HG02678 (cell line): ENCODE data around the gene DBH.

Source experiments
- ATAC-seq: cut with Tn5 transposase; IDR thresholded peaks from one replicate; pipeline ENCODE4 v1.9.1; 2021; ENCODE audit warnings: mild to moderate bottlenecking, moderate library complexity; ENCODE audit not compliant: unreplicated experiment

DBH gene

GRCh38 chr9:133693703-133694529, 57.8 kb downstream of the DBH start:
- ATAC-seq, result no peak

- ATAC-seq, result no peak
Observed at GRCh38 chr9:133694686-133695085, 58.5 kb downstream of the DBH start.

- no peak for ATAC-seq
Observed at GRCh38 chr9:133696071-133696472, 59.9 kb downstream of the DBH start.

- ATAC-seq, result no peak
Observed at GRCh38 chr9:133699546-133699945, 63.4 kb downstream of the DBH start.

- no peak for ATAC-seq
Observed at GRCh38 chr9:133700819-133701320, 64.7 kb downstream of the DBH start.

GRCh38 chr9:133701321-133701980, 65.3 kb downstream of the DBH start:
- ATAC-seq, result no peak

- no peak for ATAC-seq
Observed at GRCh38 chr9:133701981-133702797, 66.0 kb downstream of the DBH start.

GRCh38 chr9:133702798-133703590, 66.8 kb downstream of the DBH start:
- no peak for ATAC-seq

GRCh38 chr9:133703591-133704399, 67.6 kb downstream of the DBH start:
- no peak for ATAC-seq

- no peak for ATAC-seq
Observed at GRCh38 chr9:133704711-133705181, 68.6 kb downstream of the DBH start.

GRCh38 chr9:133705576-133705975, 69.4 kb downstream of the DBH start:
- no peak for ATAC-seq

- no peak for ATAC-seq
Observed at GRCh38 chr9:133706307-133707050, 70.3 kb downstream of the DBH start.

- ATAC-seq, result no peak
Observed at GRCh38 chr9:133707065-133707762, 71.1 kb downstream of the DBH start.

GRCh38 chr9:133707763-133708245, 71.6 kb downstream of the DBH start:
- ATAC-seq, result no peak

- ATAC-seq, result no peak
Observed at GRCh38 chr9:133708246-133709014, 72.3 kb downstream of the DBH start.
